Measurements from ENCODE around the gene C1orf21.

C1orf21 gene

DNA sequence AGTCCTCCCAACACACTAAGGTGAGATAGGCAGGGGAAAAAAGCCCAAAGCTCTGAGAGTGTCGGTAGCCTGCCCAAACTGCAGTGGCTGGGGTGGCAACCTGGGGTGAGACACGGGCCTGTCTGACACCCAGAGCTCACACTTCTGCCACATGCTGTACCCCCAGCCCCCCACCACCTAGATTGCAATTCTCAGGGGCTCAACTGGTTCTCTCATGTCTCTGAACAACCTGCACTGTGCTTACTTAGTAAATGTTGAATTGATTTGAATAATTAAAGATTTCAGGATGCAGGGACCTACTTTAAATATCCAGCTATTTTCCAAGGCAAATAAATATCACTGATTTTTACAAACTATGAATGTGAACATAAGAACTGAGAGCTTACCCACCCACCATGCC is 252.4 kb downstream of the C1orf21 start:
- TF ChIP-seq, protein P1, sequence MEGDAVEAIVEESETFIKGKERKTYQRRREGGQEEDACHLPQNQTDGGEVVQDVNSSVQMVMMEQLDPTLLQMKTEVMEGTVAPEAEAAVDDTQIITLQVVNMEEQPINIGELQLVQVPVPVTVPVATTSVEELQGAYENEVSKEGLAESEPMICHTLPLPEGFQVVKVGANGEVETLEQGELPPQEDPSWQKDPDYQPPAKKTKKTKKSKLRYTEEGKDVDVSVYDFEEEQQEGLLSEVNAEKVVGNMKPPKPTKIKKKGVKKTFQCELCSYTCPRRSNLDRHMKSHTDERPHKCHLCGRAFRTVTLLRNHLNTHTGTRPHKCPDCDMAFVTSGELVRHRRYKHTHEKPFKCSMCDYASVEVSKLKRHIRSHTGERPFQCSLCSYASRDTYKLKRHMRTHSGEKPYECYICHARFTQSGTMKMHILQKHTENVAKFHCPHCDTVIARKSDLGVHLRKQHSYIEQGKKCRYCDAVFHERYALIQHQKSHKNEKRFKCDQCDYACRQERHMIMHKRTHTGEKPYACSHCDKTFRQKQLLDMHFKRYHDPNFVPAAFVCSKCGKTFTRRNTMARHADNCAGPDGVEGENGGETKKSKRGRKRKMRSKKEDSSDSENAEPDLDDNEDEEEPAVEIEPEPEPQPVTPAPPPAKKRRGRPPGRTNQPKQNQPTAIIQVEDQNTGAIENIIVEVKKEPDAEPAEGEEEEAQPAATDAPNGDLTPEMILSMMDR (IDR thresholded peaks at IDR 0.05; ENCODE audit: borderline replicate concordance, control extremely low read depth, extremely low read depth, insufficient read depth, missing control alignments): no peak
- DNase-seq (ENCODE audit: low spot score): no peak
- in situ Hi-C loops (cut with MboI; ENCODE audit: low sequenced_read_pairs, unreplicated experiment): no loop called here

DNA sequence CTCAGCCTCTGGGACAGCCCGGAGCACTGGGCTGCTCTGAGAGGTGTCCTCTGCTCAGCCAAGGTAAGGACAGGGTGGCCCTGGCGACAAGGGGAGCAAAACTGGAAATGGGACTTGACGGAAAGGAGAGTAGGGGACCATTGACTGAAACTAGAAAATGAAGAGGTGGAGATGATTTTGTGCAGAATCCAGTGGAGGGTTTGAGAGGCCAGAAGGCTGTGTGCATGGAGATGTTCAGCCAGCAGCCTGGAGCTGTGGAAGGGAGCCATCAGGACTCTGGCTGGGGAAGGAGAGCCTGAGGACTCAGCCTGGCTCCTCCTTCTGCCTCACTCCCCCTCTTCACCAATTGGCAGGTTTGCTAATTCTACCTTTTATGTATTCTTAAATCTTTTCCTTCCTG is 253.7 kb downstream of the C1orf21 start:
- no peak for DNase-seq (ENCODE audit: low spot score)
- TF ChIP-seq, protein P1 (IDR thresholded peaks at IDR 0.05; ENCODE audit: borderline replicate concordance, control extremely low read depth, extremely low read depth, insufficient read depth, missing control alignments): no peak
- in situ Hi-C loops (cut with MboI; ENCODE audit: low sequenced_read_pairs, unreplicated experiment): no loop called here

DNA sequence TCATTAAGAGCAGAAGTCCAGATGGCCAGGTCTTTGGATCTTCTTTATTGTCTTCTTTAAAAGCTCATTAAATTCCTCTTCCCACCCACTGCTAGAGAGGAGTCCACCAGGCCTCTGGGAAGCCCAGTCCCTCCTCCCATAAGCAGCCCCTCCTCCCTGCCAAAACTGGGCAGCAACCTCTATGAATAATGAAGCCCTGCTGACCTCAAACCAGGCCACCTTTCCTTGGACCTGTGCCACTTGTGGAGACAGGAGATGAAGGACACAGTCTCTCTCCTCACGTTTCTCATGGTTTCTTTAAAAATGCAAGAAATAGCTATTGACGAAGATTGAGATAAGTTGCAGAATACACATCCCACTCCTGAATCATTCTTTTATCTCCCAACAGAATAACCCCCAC is 255.1 kb downstream of the C1orf21 start:
- TF ChIP-seq, protein P1 (IDR thresholded peaks at IDR 0.05; ENCODE audit: borderline replicate concordance, control extremely low read depth, extremely low read depth, insufficient read depth, missing control alignments): no peak
- DNase-seq (ENCODE audit: low spot score): no peak
- in situ Hi-C loops (cut with MboI; ENCODE audit: low sequenced_read_pairs, unreplicated experiment): no loop called here

DNA sequence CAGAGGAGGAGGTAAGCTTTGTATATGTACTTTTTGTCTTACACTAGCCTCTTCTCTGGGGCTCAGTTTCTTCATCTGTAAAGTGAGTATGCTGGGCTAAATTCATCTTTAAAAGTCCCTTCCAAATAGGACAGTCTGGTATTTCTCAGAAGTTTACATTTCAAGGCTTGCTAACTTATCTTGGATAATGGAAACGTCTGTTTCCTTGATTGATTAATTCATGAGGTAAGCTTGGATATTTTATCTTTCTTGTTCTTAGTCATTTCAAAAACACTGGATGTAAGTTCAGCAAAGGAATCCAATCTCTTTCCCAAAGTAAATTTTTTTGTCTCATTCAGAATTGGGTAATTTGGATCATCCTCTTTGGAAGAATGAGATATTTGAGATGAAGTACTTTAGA is 256.8 kb downstream of the C1orf21 start:
- TF ChIP-seq, protein P1 (IDR thresholded peaks at IDR 0.05; ENCODE audit: borderline replicate concordance, control extremely low read depth, extremely low read depth, insufficient read depth, missing control alignments): no peak
- in situ Hi-C loops (cut with MboI; ENCODE audit: low sequenced_read_pairs, unreplicated experiment): no loop called here
- DNase-seq (ENCODE audit: low spot score): no peak

DNA sequence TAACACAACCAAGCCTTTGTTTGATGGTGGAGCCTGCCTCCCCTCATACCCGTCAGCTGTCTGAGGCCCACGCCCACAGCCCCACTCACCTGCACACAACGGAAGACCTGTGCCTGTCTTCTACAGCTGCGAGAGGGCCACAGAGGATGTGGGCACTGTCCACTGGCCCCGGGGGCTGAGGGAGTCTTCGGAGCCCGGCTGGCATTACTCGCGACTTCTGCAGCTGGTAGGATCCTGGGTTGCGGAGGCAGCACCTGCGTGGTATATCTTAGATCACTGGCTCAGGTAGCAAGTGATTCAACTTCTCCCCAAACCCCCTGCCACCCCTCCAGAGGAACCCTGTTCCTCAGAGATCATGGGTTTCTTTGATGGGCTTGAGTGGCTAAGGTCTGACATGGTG is 257.9 kb downstream of the C1orf21 start:
- no peak for DNase-seq (ENCODE audit: low spot score)
- in situ Hi-C loops (cut with MboI; ENCODE audit: low sequenced_read_pairs, unreplicated experiment): no loop called here
- TF ChIP-seq, protein P1 (IDR thresholded peaks at IDR 0.05; ENCODE audit: borderline replicate concordance, control extremely low read depth, extremely low read depth, insufficient read depth, missing control alignments): no peak

DNA sequence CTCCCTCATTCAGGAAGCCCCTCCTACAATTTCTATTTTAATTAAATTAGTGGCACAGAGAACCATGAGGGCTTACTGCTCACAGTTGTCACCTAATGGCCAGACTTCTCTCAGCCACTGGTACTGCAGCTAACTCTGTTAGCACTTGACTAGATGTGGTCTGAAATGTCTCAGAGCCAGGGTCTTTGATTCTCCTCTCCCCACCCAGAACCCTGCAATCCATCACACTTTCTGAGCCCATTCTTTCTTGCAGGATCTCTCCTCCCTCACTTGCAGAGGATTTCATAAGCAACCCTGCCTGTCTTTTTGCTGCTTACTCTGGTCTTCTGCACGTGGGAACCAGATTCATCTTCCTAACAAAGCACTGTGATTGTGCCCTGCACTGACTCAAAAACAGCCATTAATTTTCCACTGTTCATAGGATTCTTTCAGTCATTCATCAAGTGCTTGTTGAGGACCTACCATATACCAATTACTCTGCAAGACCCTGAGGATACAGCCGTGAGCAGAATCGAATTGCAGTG is 259.4 kb downstream of the C1orf21 start:
- TF ChIP-seq, protein P1 (IDR thresholded peaks at IDR 0.05; ENCODE audit: borderline replicate concordance, control extremely low read depth, extremely low read depth, insufficient read depth, missing control alignments): no peak
- in situ Hi-C loops (cut with MboI; ENCODE audit: low sequenced_read_pairs, unreplicated experiment): no loop called here
- no peak for DNase-seq (ENCODE audit: low spot score)

DNA sequence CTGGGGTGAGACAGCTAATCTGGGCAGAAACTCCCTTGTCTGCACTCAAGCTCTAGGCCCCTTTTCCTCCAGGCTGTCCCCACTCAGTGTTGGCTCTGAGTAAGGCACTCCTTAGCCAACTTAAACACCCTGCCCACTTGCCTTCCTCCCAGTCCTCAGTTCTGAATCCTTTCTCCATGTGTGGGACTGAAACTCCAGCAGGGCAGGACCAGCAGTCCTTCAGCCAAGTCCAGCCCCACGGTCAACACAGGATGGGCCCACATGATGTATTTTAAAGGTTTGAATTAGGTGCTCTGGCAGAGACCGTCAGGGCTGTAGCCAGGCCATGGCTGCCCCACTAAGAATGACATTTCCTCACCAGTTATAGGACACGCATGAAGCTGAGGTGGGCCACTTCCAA is 260.0 kb downstream of the C1orf21 start:
- TF ChIP-seq, protein P1 (IDR thresholded peaks at IDR 0.05; ENCODE audit: borderline replicate concordance, control extremely low read depth, extremely low read depth, insufficient read depth, missing control alignments): no peak
- in situ Hi-C loops (cut with MboI; ENCODE audit: low sequenced_read_pairs, unreplicated experiment): no loop called here
- no peak for DNase-seq (ENCODE audit: low spot score)
